ENCODE data around the gene ARHGEF11. TPM values are rescaled to one million over a fixed set of nuclear protein-coding genes. Genes with fewer than 3 reads are reported as not detected.

Gene ARHGEF11
- total and polyA plus RNA-seq, 9 of the 15 experiments (the other 6 are each of a cell fraction or from before 2014, with no cell fraction given): 0.14 to 15.5 (median 9.0) TPM

- no peaks in the 10 kb centered on the region for H4K20me1 ChIP-seq (replicated peaks; ENCODE audit: control insufficient read depth, insufficient read depth, low read length)
- TF ChIP-seq KDM2B (CRISPR knock-in tag; IDR thresholded peaks at IDR 0.05) (no peak), SRSF9 (IDR thresholded peaks at IDR 0.05; ENCODE audit: borderline replicate concordance, low read depth, low read length) (no peak), GATAD2B (IDR thresholded peaks at IDR 0.05; ENCODE audit: borderline replicate concordance) (no peak), ZNF766 (CRISPR knock-in tag; conservative IDR thresholded peaks at IDR 0.05) (no peak), POLR2G (IDR thresholded peaks at IDR 0.05; ENCODE audit: low read depth, low read length) (no peak), ZFP91 (CRISPR knock-in tag; IDR thresholded peaks at IDR 0.05) (no peak), PCBP1 (IDR thresholded peaks at IDR 0.05; ENCODE audit: low read depth, low read length, poor library complexity, severe bottlenecking) (no peak), BRD9 (IDR thresholded peaks at IDR 0.05; ENCODE audit: low read depth, partially characterized antibody) (no peak), CBFA2T3 (IDR thresholded peaks at IDR 0.05) (0 out of 2 replicates have a peak, but pooled peaks have one; percentile 19), HDAC8 (tag; IDR thresholded peaks at IDR 0.05) (no peak), EGR1 (conservative IDR thresholded peaks at IDR 0.05) (peak; percentile 65), STAT5A (IDR thresholded peaks at IDR 0.05; ENCODE audit: borderline replicate concordance, low read length) (no peak), MTA2 (IDR thresholded peaks at IDR 0.05; ENCODE audit: low read depth) (no peak), PML (IDR thresholded peaks at IDR 0.05; ENCODE audit: low read length) (no peak), ZNF696 (CRISPR knock-in tag; conservative IDR thresholded peaks at IDR 0.05) (no peak)
- no peak overlapping the region for H3K4me3 ChIP-seq
- DNase-seq (ENCODE audit: extremely low read depth in 1 of 4, low spot score in 3 of 4): peak in 1 of 4 experiments; percentile 20
- CTCF ChIA-PET (ENCODE audit: low intra/inter-chr PET ratio): no interaction called here
- ATAC-seq: no peak
- H3K4me2 ChIP-seq (ENCODE audit: insufficient read depth, low read length): no peak overlapping the region
- WGBS (ENCODE audit: insufficient coverage, low coverage, missing lambda C conversion rate): 72% methylated on average over 2 of the region's 2 CpGs
- peaks cover 2% of the 10 kb centered on the region; the same call in 1 of the 3 replicates for H3K79me2 ChIP-seq (ENCODE audit: control insufficient read depth, insufficient read depth, low read length)
- H3K36me3 ChIP-seq (ENCODE audit: control insufficient read depth, insufficient read depth, low read length): no peaks in the 10 kb centered on the region
- no peaks in the 10 kb centered on the region for H3K9me3 ChIP-seq (replicated peaks; ENCODE audit: control insufficient read depth, insufficient read depth, low read depth, low read length)
- peaks cover 0 to 19% of the 10 kb centered on the region in 2 experiments; a peak in 2 of 5 replicates for H3K4me1 ChIP-seq (replicated peaks in 1 of 2; ENCODE audit: control insufficient read depth in 2 of 2, insufficient read depth in 2 of 2, low read length in 2 of 2)
- H3K9me1 ChIP-seq (ENCODE audit: control insufficient read depth, insufficient read depth, low read length): no peaks in the 10 kb centered on the region
- intact Hi-C loops (cut with micrococcal nuclease) (no loop called here), in situ Hi-C loops (cut with MboI) (no loop called here)
- FAIRE-seq: no peak
- H3K27ac ChIP-seq (ENCODE audit: extremely low read depth, low read depth, low read length): no peak overlapping the region
- no peak overlapping the region for H2AFZ ChIP-seq (ENCODE audit: low read depth, low read length)
- BruUV-seq (replicated peaks): no TSS peak
- POLR2A ChIA-PET: interaction anchor here (0.5 kb wide), 1 partner anchor 28 kb away, joined by 3 read pairs; no protein-coding TSS in a partner anchor
- H3K27me3 ChIP-seq (ENCODE audit: control insufficient read depth in 2 of 2, insufficient read depth in 2 of 2, low read length in 2 of 2): no peaks in the 10 kb centered on the region
- H3K9ac ChIP-seq (ENCODE audit: insufficient read depth in 1 of 2, low read depth in 2 of 2, low read length in 2 of 2): no peak overlapping the region
Measured at GRCh38 chr1:157030728-157031127, 14.8 kb downstream of the ARHGEF11 start.

Measured in K562 (cell line).